Ascending aorta (tissue), 2 donors: ENCODE measurements around the gene TRPM3. TPM values are rescaled to one million over a fixed set of nuclear protein-coding genes. Genes with fewer than 3 reads are reported as not detected.

Experiments
- DNase-seq, 2 donors: peaks; one replicate each; pipeline ENCODE4 v3.0.0-alpha.2; 2019; ENCODE audit warnings: low spot score in 2 of 2
- H3K27ac ChIP-seq, 2 donors: fragments of 200-600 bp; sonication (generic); one replicate each; pipeline ENCODE4 v1.5.1; 2016 to 2017; ENCODE audit warnings: mild to moderate bottlenecking in 1 of 2
- H3K27me3 ChIP-seq: fragments of 200-600 bp; sonication (generic); one replicate; pipeline ENCODE4 v1.5.1; 2017
- H3K36me3 ChIP-seq, 2 donors: fragments of 200-600 bp; sonication (generic); one replicate each; pipeline ENCODE4 v1.5.1; 2016
- H3K4me1 ChIP-seq, 2 donors: fragments of 200-600 bp; sonication (generic); one replicate each; pipeline ENCODE4 v1.5.1; 2016 to 2017; ENCODE audit warnings: mild to moderate bottlenecking in 1 of 2
- H3K4me3 ChIP-seq, 2 donors: fragments of 200-600 bp; sonication (generic); one replicate each; pipeline ENCODE4 v1.5.1; 2016 to 2017; ENCODE audit warnings: mild to moderate bottlenecking in 1 of 2
- H3K9me3 ChIP-seq, 2 donors: fragments of 200-600 bp; sonication (generic); one replicate each; pipeline ENCODE4 v1.5.1; 2016
- intact Hi-C: fragments of 100-400 bp; cut with DNase I; formaldehyde crosslinking; loops from one replicate; pipeline ENCODE4 v1.15.1; 2023
- total RNA-seq: library from RNA; depleted of rRNA; stranded (reverse); fragments of >200 nt; gene quantifications from one replicate; pipeline ENCODE4 v1.1.0, GENCODE V29; 2016
- TF ChIP-seq, protein P1 (sequence below), 3 experiments: fragments of 200-600 bp in 2 of 3; fragments of 450-650 bp in 1 of 3; sonication (generic) in 2 of 3; IDR thresholded peaks; one replicate each; pipeline ENCODE4 v1.5.1; 2016 to 2019; ENCODE audit warnings: antibody characterized with exemption in 3 of 3, mild to moderate bottlenecking in 1 of 3, moderate library complexity in 1 of 3

TRPM3 gene
- total RNA-seq, 1 donor from 2014 or later = 3.3 TPM

DNA sequence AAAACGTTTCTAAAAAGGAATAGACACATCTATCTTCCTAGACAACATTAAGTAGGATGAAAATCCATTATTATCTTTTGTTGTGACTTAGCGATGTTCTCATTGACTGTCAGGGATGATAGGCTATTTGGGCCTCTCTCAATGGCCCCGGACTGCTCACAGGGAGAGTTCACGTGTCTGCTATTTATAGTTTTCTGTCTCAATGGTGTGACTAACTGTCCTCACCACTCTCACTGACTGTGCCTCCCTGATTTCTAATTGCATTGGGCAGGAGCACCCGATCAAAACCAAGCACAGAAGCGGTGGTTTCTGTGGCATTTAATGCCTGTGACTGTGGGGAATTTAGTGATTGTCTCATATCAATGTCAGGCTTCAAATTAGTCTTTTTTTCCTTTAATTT, 420.3 kb downstream of the TRPM3 start:
- H3K27me3 ChIP-seq = no peaks in the 10 kb centered on the region
- H3K27ac ChIP-seq = no peak overlapping the region
- no peak for DNase-seq
- no peaks in the 10 kb centered on the region for H3K4me1 ChIP-seq
- no peaks in the 10 kb centered on the region for H3K9me3 ChIP-seq
- H3K4me3 ChIP-seq = no peak overlapping the region
- no peaks in the 10 kb centered on the region for H3K36me3 ChIP-seq
- TF ChIP-seq, protein P1, sequence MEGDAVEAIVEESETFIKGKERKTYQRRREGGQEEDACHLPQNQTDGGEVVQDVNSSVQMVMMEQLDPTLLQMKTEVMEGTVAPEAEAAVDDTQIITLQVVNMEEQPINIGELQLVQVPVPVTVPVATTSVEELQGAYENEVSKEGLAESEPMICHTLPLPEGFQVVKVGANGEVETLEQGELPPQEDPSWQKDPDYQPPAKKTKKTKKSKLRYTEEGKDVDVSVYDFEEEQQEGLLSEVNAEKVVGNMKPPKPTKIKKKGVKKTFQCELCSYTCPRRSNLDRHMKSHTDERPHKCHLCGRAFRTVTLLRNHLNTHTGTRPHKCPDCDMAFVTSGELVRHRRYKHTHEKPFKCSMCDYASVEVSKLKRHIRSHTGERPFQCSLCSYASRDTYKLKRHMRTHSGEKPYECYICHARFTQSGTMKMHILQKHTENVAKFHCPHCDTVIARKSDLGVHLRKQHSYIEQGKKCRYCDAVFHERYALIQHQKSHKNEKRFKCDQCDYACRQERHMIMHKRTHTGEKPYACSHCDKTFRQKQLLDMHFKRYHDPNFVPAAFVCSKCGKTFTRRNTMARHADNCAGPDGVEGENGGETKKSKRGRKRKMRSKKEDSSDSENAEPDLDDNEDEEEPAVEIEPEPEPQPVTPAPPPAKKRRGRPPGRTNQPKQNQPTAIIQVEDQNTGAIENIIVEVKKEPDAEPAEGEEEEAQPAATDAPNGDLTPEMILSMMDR (IDR thresholded peaks at IDR 0.05) = no peak
- intact Hi-C loops = no loop called here

DNA sequence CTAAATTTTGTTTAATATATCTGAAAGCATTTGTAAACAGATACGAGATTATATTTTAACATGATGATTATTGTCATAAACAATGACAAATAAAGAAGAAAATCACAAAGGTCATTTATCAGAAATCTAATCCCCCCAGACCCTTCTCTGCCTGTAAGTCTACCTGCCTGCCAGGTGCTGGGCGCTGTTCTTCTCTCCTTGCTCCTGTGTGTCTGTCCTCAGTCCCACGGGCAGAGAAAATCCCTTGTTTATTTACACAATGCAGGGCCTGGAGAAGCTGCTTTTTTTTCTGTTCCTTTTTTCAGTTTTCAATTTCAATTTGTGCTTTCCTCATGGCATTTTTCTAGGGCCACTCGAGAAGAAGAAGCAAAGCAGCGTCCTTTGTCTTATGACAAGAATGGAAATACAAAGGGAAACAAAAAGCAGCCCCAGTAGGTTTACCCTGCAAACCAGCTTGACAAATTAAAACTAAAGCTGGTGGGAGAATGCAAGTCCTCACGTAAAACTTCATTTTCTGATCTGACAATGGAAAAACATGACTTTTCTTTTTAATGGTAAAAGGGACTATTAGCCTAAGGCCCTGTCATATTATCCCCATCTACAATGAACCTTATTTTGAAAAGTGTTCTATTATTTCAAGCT, 424.6 kb downstream of the TRPM3 start:
- Histone ChIP-seq H3K27me3 (no peaks in the 10 kb centered on the region), H3K9me3 (no peaks in the 10 kb centered on the region), H3K4me3 (no peak overlapping the region), H3K36me3 (no peaks in the 10 kb centered on the region), H3K27ac (no peak overlapping the region), H3K4me1 (no peaks in the 10 kb centered on the region)
- intact Hi-C loops = no loop called here
- TF ChIP-seq, protein P1 (IDR thresholded peaks at IDR 0.05) = no peak
- DNase-seq = no peak

DNA sequence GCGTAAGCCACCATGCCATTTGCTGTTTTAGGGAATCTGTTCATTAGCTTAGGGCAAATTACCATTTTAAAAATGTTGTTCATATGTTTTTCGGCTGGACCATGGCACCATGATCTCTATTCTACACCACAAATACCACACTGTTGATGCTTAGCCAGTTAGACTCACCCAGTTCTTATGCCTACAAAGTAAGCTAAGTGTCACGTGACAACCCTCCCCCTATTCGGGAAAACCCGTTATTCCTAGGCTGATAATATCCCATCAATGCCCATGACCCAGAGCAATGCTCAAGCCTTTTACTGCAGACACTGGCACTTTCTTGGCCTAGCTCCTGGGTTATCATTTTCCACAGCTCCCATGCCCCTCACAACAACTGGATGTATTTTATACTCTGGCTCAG, 426.7 kb downstream of the TRPM3 start:
- Histone ChIP-seq H3K27me3 (no peaks in the 10 kb centered on the region), H3K4me1 (no peaks in the 10 kb centered on the region), H3K27ac (no peak overlapping the region), H3K4me3 (no peak overlapping the region), H3K9me3 (no peaks in the 10 kb centered on the region), H3K36me3 (no peaks in the 10 kb centered on the region)
- intact Hi-C loops = no loop called here
- no peak for DNase-seq
- TF ChIP-seq, protein P1 (IDR thresholded peaks at IDR 0.05) = no peak

DNA sequence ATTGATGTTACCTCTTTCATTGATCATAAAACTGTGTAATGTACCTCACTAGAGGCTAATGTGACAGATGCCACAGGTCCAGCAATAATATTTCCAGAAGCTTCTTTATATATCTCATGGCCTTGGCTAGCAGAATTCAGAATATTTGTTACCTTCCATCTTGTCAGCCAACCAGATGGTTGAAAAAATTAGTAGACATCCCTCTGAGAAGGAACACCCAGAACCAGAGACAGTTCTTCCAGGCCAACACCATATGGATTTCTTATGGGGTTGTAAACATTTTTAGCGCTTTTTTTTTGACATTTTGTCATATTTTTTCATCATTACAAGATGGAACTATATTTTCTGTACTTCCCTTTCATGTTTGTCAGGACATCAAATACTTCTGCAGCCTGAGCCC, 428.2 kb downstream of the TRPM3 start:
- Histone ChIP-seq H3K4me3 (no peak overlapping the region), H3K9me3 (no peaks in the 10 kb centered on the region), H3K36me3 (no peaks in the 10 kb centered on the region), H3K27me3 (no peaks in the 10 kb centered on the region), H3K27ac (no peak overlapping the region), H3K4me1 (no peaks in the 10 kb centered on the region)
- no peak for DNase-seq
- intact Hi-C loops = no loop called here
- TF ChIP-seq, protein P1 (IDR thresholded peaks at IDR 0.05) = no peak

DNA sequence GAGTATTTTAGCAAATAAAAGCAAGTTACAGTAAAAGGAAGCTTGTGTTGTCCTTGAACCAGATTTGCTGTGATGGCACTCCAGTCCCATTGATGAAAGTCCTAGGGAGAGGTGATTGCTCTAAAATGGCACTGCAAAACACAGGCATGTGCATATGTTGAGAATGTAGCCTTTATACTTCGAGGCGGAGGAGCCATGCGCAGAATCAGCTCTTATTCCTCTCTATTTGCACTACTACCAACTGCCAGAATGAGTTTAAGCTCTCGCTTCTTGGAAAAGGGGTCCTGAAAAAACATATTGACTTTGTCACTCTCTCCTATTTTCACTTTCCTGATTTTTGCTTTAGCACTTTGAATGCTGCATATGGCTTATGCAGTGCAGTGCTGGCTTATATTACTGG, 429.0 kb downstream of the TRPM3 start:
- intact Hi-C loops = no loop called here
- no peak overlapping the region for H3K27ac ChIP-seq
- no peaks in the 10 kb centered on the region for H3K27me3 ChIP-seq
- no peak overlapping the region for H3K4me3 ChIP-seq
- TF ChIP-seq, protein P1 (IDR thresholded peaks at IDR 0.05) = no peak
- H3K4me1 ChIP-seq = no peaks in the 10 kb centered on the region
- no peak for DNase-seq
- no peaks in the 10 kb centered on the region for H3K36me3 ChIP-seq
- H3K9me3 ChIP-seq = no peaks in the 10 kb centered on the region

DNA sequence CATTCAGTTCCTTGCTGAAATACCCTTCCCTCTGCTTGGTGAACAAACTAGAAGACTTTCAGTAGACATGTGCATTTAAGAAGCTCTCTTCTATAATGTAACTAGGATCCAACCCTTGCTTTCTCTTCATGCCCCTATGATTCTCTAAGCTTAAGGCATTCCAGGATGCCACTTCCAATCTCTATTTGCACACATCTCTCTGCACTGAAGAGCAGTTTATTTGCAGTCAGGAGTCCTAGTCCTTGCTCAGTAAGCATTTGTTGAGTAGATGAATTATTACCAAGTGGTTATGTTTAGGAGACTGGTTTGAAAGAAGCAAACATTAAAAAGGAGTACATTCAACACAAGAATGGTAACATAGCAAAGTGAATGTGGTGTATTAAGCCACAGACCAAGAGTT, 432.7 kb downstream of the TRPM3 start:
- no peaks in the 10 kb centered on the region for H3K4me1 ChIP-seq
- no peak for DNase-seq
- H3K36me3 ChIP-seq = no peaks in the 10 kb centered on the region
- TF ChIP-seq, protein P1 (IDR thresholded peaks at IDR 0.05) = no peak
- no peaks in the 10 kb centered on the region for H3K27me3 ChIP-seq
- H3K4me3 ChIP-seq = no peak overlapping the region
- intact Hi-C loops = no loop called here
- H3K27ac ChIP-seq = no peak overlapping the region
- H3K9me3 ChIP-seq = no peaks in the 10 kb centered on the region
